HepG2 (cell line): Measurements from ENCODE around the gene SMPD3. TPM values are rescaled to one million over a fixed set of nuclear protein-coding genes. Genes with fewer than 3 reads are reported as not detected.
A peak's percentile ranks its signal among the peaks of the same experiment; 100 is the strongest.

Experiments
- GMEB1 ChIP-seq: sonication (generic); formaldehyde crosslinking; IDR thresholded peaks from 2 replicates; pipeline ENCODE4 v1.5.1; 2020; ENCODE audit warnings: missing genetic modification reagents, mild to moderate bottlenecking, borderline replicate concordance
- HMG20A ChIP-seq: IDR thresholded peaks from 2 replicates; pipeline ENCODE4 v1.6.1; 2016; ENCODE audit warnings: borderline replicate concordance
- KLF11 ChIP-seq: IDR thresholded peaks from 2 replicates; pipeline ENCODE4 v1.6.1; 2016; ENCODE audit warnings: missing compliant biosample characterization
- KMT2A ChIP-seq: sonication (generic); formaldehyde crosslinking; IDR thresholded peaks from 2 replicates; pipeline ENCODE4 v1.4.0; 2020; ENCODE audit warnings: missing genetic modification reagents
- MAFF ChIP-seq: IDR thresholded peaks from 2 replicates; pipeline ENCODE4 v1.6.1; 2011; ENCODE audit warnings: low read depth, low read length, improper control_type of control experiment
- NFYB ChIP-seq: sonication (generic); formaldehyde crosslinking; IDR thresholded peaks from 2 replicates; pipeline ENCODE4 v1.4.0; 2020; ENCODE audit warnings: missing genetic modification reagents
- NKX3-1 ChIP-seq: sonication (generic); formaldehyde crosslinking; IDR thresholded peaks from 2 replicates; pipeline ENCODE4 v1.5.0; 2020; ENCODE audit warnings: missing genetic modification reagents
- PHF5A ChIP-seq: IDR thresholded peaks from one replicate; pipeline ENCODE4 v1.6.1; 2018; ENCODE audit warnings: low read depth, missing genetic modification reagents; ENCODE audit not compliant: unreplicated experiment
- SMAD1 ChIP-seq: sonication (generic); formaldehyde crosslinking; IDR thresholded peaks from 2 replicates; pipeline ENCODE4 v1.4.0; 2020; ENCODE audit warnings: missing genetic modification reagents, low read depth, mild to moderate bottlenecking, borderline replicate concordance
- TCF12 ChIP-seq, 2 experiments: fragments of 450-650 bp in 1 of 2; sonication (generic) in 1 of 2; formaldehyde crosslinking in 1 of 2; IDR thresholded peaks; 2 replicates each; pipeline versions ENCODE4 v1.6.1 to v1.8.0; 2017 to 2022; ENCODE audit warnings: antibody characterized with exemption in 1 of 2, mild to moderate bottlenecking in 1 of 2, missing genetic modification reagents in 1 of 2, moderate library complexity in 1 of 2
- TFE3 ChIP-seq: IDR thresholded peaks from 2 replicates; pipeline ENCODE4 v1.6.1; 2016
- ZBED4 ChIP-seq: sonication (generic); formaldehyde crosslinking; IDR thresholded peaks from 2 replicates; pipeline ENCODE4 v1.4.0; 2020; ENCODE audit warnings: missing genetic modification reagents, borderline replicate concordance
- ZBTB25 ChIP-seq: IDR thresholded peaks from 2 replicates; pipeline ENCODE4 v1.6.1; 2018; ENCODE audit warnings: missing genetic modification reagents
- ZKSCAN5 ChIP-seq: sonication (generic); formaldehyde crosslinking; IDR thresholded peaks from 2 replicates; pipeline ENCODE4 v1.5.1; 2020; ENCODE audit warnings: mild to moderate bottlenecking, missing genetic modification reagents
- ZNF121 ChIP-seq: sonication (generic); formaldehyde crosslinking; IDR thresholded peaks from 2 replicates; pipeline ENCODE4 v1.5.0; 2020; ENCODE audit warnings: mild to moderate bottlenecking, missing genetic modification reagents
- ZNF567 ChIP-seq: sonication (generic); formaldehyde crosslinking; IDR thresholded peaks from 2 replicates; pipeline ENCODE4 v1.8.1; 2023; ENCODE audit warnings: mild to moderate bottlenecking, missing genetic modification reagents, borderline replicate concordance
- ZNF703 ChIP-seq: sonication (generic); formaldehyde crosslinking; IDR thresholded peaks from 2 replicates; pipeline ENCODE4 v1.5.1; 2020; ENCODE audit warnings: missing genetic modification reagents, mild to moderate bottlenecking, moderate library complexity, borderline replicate concordance
- ZNF782 ChIP-seq: sonication (generic); formaldehyde crosslinking; IDR thresholded peaks from 2 replicates; pipeline ENCODE4 v1.4.0; 2020; ENCODE audit warnings: missing genetic modification reagents, mild to moderate bottlenecking, borderline replicate concordance
- ZSCAN21 ChIP-seq: sonication (generic); formaldehyde crosslinking; IDR thresholded peaks from 2 replicates; pipeline ENCODE4 v1.8.0; 2022; ENCODE audit warnings: mild to moderate bottlenecking, missing genetic modification reagents, moderate library complexity, borderline replicate concordance
- ZSCAN30 ChIP-seq: sonication (generic); formaldehyde crosslinking; IDR thresholded peaks from 2 replicates; pipeline ENCODE4 v1.5.0; 2020; ENCODE audit warnings: mild to moderate bottlenecking, missing genetic modification reagents
- polyA plus RNA-seq, 8 experiments: library from polyadenylated mRNA; depleted of rRNA in 3 of 8; stranded (reverse) in 7 of 8; unstranded in 1 of 8; fragments of >200 nt; fragmentation: Illumina TruSeq in 4 of 8; extraction: Trizol in 4 of 8; gene quantifications; 2 replicates each; pipeline versions ENCODE4 v1.2.1 to v1.2.3, GENCODE V29; 2011 to 2016; ENCODE audit warnings: low read depth in 4 of 8, missing spikeins in 1 of 8, mixed read lengths in 1 of 8; ENCODE audit not compliant: insufficient read depth in 1 of 8
- total RNA-seq, 5 experiments: library from RNA; depleted of rRNA; stranded (reverse); fragments of >200 nt; fragmentation: Illumina TruSeq; extraction: Trizol; gene quantifications; 2 replicates each; pipeline ENCODE4 v1.2.3, GENCODE V29; 2016; ENCODE audit warnings: low read depth in 1 of 5

Gene SMPD3
- total and polyA plus RNA-seq, 2 of the 13 experiments (the other 11 are each of a cell fraction or from before 2014, with no cell fraction given): 0.07 to 0.32 TPM

GRCh38 chr16:68448360-68448970 lies at the start of gene SMPD3 (continued):
- TF ChIP-seq ZKSCAN5 (no peak), ZSCAN30 (CRISPR knock-in tag) (no peak), TFE3 (CRISPR knock-in tag) (peak; percentile 82), ZNF567 (CRISPR knock-in tag) (no peak; the same call in 1 of the 2 replicates), GMEB1 (peak; percentile 90), NKX3-1 (CRISPR knock-in tag) (peak; percentile 82), ZNF782 (peak; percentile 15), NFYB (CRISPR knock-in tag) (peak; percentile 80), MAFF (no peak), TCF12 (IDR thresholded peaks at IDR 0.05) (no peak), TCF12 (CRISPR knock-in tag; IDR thresholded peaks at IDR 0.05) (no peak), ZBTB25 (peak; percentile 63; the same call in 1 of the 2 replicates), KMT2A (CRISPR knock-in tag) (no peak), ZBED4 (CRISPR knock-in tag) (0 out of 2 replicates have a peak, but pooled peaks have one; percentile 41), ZNF121 (CRISPR knock-in tag) (no peak), KLF11 (CRISPR knock-in tag) (peak; percentile 92), PHF5A (CRISPR knock-in tag) (no peak), ZSCAN21 (0 out of 2 replicates have a peak, but pooled peaks have one; percentile 66), HMG20A (CRISPR knock-in tag) (0 out of 2 replicates have a peak, but pooled peaks have one; percentile 23), ZNF703 (CRISPR knock-in tag) (no peak), SMAD1 (CRISPR knock-in tag) (no peak; the same call in 1 of the 2 replicates)
